Hepatic stellate cell (primary cell): ENCODE results near the gene RPL28.
"Not testable (repeated sequence)": the region's sequence is repeated elsewhere in the genome, so short reads cannot be mapped to it uniquely, and the experiment has no call there.

ENCODE experiments used
- DNase-seq: peaks from one replicate; pipeline ENCODE4 v3.0.0; 2011; ENCODE audit warnings: low spot score

Gene RPL28

GRCh38 chr19:55392820-55393761, 7.4 kb downstream of the RPL28 start:
- no peak for DNase-seq

GRCh38 chr19:55398200-55398925, 12.6 kb downstream of the RPL28 start:
- no peak for DNase-seq

GRCh38 chr19:55400281-55401087, 14.8 kb downstream of the RPL28 start:
- DNase-seq: no peak

- DNase-seq: not testable (repeated sequence)
These were observed 15.7 kb downstream of the RPL28 start for GRCh38 chr19:55401390-55401789.

- no peak for DNase-seq
These were observed 16.8 kb downstream of the RPL28 start for GRCh38 chr19:55402509-55402908.

- no peak for DNase-seq
These were observed 19.9 kb downstream of the RPL28 start for GRCh38 chr19:55405638-55406037.

- no peak for DNase-seq
These were observed 20.5 kb downstream of the RPL28 start for GRCh38 chr19:55406091-55406825.

- DNase-seq: peak; percentile 69
These were observed 21.3 kb downstream of the RPL28 start for GRCh38 chr19:55406826-55407549.

GRCh38 chr19:55407550-55407799, 21.7 kb downstream of the RPL28 start, which contains the start of gene UBE2S:
Gene UBE2S (minus strand): TSS chr19:55407788. CDS start chr19:55407589, 199 bp downstream.
- not testable (repeated sequence) for DNase-seq

- peak; percentile 100 for DNase-seq
These were observed 22.2 kb downstream of the RPL28 start for GRCh38 chr19:55407800-55408532.

- DNase-seq: no peak
These were observed 22.8 kb downstream of the RPL28 start for GRCh38 chr19:55408533-55408872.

GRCh38 chr19:55409179-55409578, 23.4 kb downstream of the RPL28 start:
- DNase-seq: not testable (repeated sequence)

GRCh38 chr19:55410168-55410567, 24.4 kb downstream of the RPL28 start:
- no peak for DNase-seq

- peak; percentile 85 for DNase-seq
These were observed 32.5 kb downstream of the RPL28 start for GRCh38 chr19:55418185-55418584.

- no peak for DNase-seq
These were observed 33.4 kb downstream of the RPL28 start for GRCh38 chr19:55419103-55419502.

- no peak for DNase-seq
These were observed 34.0 kb downstream of the RPL28 start for GRCh38 chr19:55419624-55420236.

GRCh38 chr19:55421281-55421680, 35.5 kb downstream of the RPL28 start:
- DNase-seq: not testable (repeated sequence)

GRCh38 chr19:55423225-55424005, 37.7 kb downstream of the RPL28 start:
- no peak for DNase-seq

GRCh38 chr19:55424518-55424917, 38.8 kb downstream of the RPL28 start:
- no peak for DNase-seq
